ENCODE measurements around the gene IFT122.

- TF ChIP-seq, protein P1, sequence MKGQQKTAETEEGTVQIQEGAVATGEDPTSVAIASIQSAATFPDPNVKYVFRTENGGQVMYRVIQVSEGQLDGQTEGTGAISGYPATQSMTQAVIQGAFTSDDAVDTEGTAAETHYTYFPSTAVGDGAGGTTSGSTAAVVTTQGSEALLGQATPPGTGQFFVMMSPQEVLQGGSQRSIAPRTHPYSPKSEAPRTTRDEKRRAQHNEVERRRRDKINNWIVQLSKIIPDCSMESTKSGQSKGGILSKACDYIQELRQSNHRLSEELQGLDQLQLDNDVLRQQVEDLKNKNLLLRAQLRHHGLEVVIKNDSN (IDR thresholded peaks at IDR 0.05), result no peak
- TF ChIP-seq REST (IDR thresholded peaks at IDR 0.05; ENCODE audit: low read depth), result no peak
Observed at GRCh38 chr3:129442947-129443346, 2.9 kb downstream of the IFT122 start.

All from Ishikawa (cell line).